ENCODE data around the gene EPB41L3. TPM values are rescaled to one million over a fixed set of nuclear protein-coding genes. Genes with fewer than 3 reads are reported as not detected.

Gene EPB41L3
- total RNA-seq, 2 donors from 2014 or later, result 12.6 to 22.5 TPM

DNA sequence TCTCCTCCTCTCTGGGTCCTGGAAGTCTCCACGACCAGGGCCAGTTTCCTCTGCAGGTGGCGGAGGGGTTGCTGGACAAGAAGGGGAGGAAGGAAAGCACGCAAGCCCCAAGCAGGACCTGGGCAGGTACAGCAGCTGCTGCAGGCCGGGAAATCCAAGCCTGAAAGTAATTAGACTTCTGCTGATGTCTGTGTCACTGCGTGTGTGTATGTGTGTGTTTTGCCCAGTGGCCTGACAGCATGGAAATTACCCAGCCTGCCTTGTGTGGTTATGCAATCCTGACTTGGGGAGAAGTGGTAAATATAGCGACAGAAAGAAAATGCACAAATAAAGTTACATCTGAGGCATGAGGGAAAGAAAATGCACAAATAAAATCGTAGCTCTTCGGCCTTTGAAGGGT is 126.5 kb downstream of the EPB41L3 start:
- no peak overlapping the region for H3K4me3 ChIP-seq
- no peaks in the 10 kb centered on the region for H3K4me1 ChIP-seq
- no peak for DNase-seq (ENCODE audit: low spot score)
- H3K27ac ChIP-seq, result no peak overlapping the region
- no peaks in the 10 kb centered on the region for H3K9me3 ChIP-seq
- no peaks in the 10 kb centered on the region for H3K27me3 ChIP-seq
- no peaks in the 10 kb centered on the region for H3K36me3 ChIP-seq
- TF ChIP-seq, protein P1, sequence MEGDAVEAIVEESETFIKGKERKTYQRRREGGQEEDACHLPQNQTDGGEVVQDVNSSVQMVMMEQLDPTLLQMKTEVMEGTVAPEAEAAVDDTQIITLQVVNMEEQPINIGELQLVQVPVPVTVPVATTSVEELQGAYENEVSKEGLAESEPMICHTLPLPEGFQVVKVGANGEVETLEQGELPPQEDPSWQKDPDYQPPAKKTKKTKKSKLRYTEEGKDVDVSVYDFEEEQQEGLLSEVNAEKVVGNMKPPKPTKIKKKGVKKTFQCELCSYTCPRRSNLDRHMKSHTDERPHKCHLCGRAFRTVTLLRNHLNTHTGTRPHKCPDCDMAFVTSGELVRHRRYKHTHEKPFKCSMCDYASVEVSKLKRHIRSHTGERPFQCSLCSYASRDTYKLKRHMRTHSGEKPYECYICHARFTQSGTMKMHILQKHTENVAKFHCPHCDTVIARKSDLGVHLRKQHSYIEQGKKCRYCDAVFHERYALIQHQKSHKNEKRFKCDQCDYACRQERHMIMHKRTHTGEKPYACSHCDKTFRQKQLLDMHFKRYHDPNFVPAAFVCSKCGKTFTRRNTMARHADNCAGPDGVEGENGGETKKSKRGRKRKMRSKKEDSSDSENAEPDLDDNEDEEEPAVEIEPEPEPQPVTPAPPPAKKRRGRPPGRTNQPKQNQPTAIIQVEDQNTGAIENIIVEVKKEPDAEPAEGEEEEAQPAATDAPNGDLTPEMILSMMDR (IDR thresholded peaks at IDR 0.05), result no peak

DNA sequence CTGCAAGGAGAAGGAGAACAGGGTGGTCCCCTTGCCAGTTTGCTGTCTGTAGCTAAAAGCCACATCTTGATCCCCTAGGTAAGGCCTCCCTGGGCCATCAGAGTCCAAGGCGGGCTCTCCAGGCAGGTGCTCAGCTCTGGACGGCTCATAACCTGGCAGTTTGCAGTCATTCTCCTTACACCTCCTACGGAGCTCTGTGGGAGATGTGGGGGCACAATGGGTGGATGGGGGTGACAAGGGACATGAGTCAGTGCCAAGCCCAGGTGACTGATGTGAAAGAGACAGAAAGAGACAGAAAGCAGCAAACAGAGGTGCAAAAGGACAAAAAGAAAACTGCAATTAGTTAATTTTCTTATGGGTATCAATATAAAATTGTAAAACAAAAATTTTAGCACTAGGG is 127.7 kb downstream of the EPB41L3 start:
- Histone ChIP-seq H3K4me1 (no peaks in the 10 kb centered on the region), H3K27me3 (no peaks in the 10 kb centered on the region), H3K4me3 (no peak overlapping the region), H3K36me3 (no peaks in the 10 kb centered on the region), H3K27ac (no peak overlapping the region), H3K9me3 (no peaks in the 10 kb centered on the region)
- TF ChIP-seq, protein P1 (IDR thresholded peaks at IDR 0.05), result no peak
- DNase-seq (ENCODE audit: low spot score), result no peak

DNA sequence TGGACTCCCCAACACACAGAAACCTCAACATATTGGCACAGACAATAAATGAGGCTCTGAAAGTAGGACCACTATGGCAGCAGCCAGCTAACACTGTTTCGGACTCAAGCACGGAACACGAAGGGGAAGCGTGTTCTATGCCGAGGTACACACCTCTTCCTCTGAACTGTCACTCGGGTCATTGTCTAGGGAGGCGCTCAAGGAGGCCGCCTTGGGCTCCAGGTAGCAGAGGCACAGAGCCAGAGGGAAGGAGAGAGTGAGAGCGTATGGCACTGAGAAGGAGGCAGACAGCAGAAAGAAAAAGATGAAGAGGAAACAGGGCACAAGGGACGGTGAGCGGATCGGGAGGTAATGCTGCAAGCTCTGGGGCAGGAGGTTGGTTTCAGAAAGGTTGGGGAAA is 128.1 kb downstream of the EPB41L3 start:
- Histone ChIP-seq H3K27me3 (no peaks in the 10 kb centered on the region), H3K27ac (no peak overlapping the region), H3K4me1 (no peaks in the 10 kb centered on the region), H3K4me3 (no peak overlapping the region), H3K36me3 (no peaks in the 10 kb centered on the region), H3K9me3 (no peaks in the 10 kb centered on the region)
- DNase-seq (ENCODE audit: low spot score), result no peak
- TF ChIP-seq, protein P1 (IDR thresholded peaks at IDR 0.05), result no peak

DNA sequence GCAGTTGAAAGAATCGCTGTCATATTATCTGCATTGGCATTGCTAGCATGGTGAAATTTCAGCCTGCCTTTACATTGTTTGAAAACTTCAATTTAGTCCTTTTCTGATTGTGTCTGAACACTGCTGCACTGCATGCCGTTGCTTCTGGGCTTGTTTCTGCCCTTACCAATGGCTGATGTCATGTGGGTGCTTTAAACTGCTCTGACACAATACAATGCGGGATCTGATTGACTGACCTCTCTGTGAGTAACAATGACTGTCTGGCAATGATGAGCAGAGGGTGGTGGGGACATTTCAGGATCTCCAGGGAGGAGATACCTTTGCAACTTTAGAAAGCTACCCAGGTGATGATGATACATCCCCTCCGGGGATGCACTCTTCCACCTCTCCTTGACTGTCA is 128.8 kb downstream of the EPB41L3 start:
- H3K27ac ChIP-seq, result no peak overlapping the region
- TF ChIP-seq, protein P1 (IDR thresholded peaks at IDR 0.05), result no peak
- no peaks in the 10 kb centered on the region for H3K36me3 ChIP-seq

DNA sequence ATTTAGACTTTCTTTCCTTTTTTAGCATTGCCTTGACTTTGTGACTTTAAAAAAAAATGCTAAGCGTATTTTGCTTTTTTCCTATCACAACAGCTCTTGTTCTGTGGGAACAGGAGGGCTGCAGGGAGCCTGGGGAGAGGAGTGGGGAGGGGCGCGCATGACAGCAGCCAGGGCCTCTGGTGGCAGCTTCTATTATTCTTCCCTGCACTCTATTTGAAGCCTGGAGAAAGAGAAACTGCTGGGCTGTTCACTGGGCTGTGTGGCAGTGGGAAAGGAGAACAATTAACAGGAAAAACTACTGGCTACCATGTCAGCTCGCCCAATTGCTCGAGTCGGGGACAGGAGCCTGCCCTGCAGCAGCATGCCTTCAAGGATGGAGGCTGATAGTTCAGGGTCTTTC is 129.3 kb downstream of the EPB41L3 start:
- no peaks in the 10 kb centered on the region for H3K36me3 ChIP-seq
- no peaks in the 10 kb centered on the region for H3K9me3 ChIP-seq
- no peaks in the 10 kb centered on the region for H3K27me3 ChIP-seq
- H3K4me1 ChIP-seq, result no peaks in the 10 kb centered on the region
- TF ChIP-seq, protein P1 (IDR thresholded peaks at IDR 0.05), result no peak
- no peak overlapping the region for H3K27ac ChIP-seq
- H3K4me3 ChIP-seq, result no peak overlapping the region
- DNase-seq (ENCODE audit: low spot score), result no peak

More for the DNA sequence above, 128.8 kb downstream of the EPB41L3 start:
- H3K4me3 ChIP-seq, result no peak overlapping the region
- no peaks in the 10 kb centered on the region for H3K27me3 ChIP-seq
- H3K4me1 ChIP-seq, result no peaks in the 10 kb centered on the region
- no peaks in the 10 kb centered on the region for H3K9me3 ChIP-seq
- no peak for DNase-seq (ENCODE audit: low spot score)

DNA sequence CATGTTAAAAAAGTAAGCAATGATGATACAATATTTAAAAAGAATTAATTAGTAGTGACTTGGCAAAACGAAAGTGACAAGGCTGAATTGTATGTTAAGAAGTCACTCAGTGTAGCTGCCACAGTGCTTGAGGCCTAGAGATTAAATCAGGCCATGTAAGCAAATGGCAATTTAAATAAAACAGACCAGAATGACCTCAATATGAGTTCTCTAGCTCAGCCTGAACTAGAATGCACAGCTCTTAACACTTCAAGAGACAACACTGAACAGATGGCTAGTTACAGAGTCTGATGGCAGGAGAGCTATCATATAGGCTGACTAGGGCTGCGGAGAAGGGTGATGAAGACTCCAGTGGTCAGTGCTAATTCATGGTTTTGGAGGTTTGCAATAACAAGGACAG is 130.3 kb downstream of the EPB41L3 start:
- H3K27me3 ChIP-seq, result no peaks in the 10 kb centered on the region
- H3K4me3 ChIP-seq, result no peak overlapping the region
- H3K36me3 ChIP-seq, result no peaks in the 10 kb centered on the region
- no peaks in the 10 kb centered on the region for H3K9me3 ChIP-seq
- no peaks in the 10 kb centered on the region for H3K4me1 ChIP-seq
- DNase-seq (ENCODE audit: low spot score), result no peak
- TF ChIP-seq, protein P1 (IDR thresholded peaks at IDR 0.05), result no peak
- no peak overlapping the region for H3K27ac ChIP-seq
